GM19328 (cell line): Measurements from ENCODE around the gene ANKRD16.
"Not testable (repeated sequence)": the region's sequence is repeated elsewhere in the genome, so short reads cannot be mapped to it uniquely, and the experiment has no call there.

Experiments
- ATAC-seq: cut with Tn5 transposase; IDR thresholded peaks from one replicate; pipeline ENCODE4 v1.9.1; 2021; ENCODE audit warnings: mild to moderate bottlenecking, moderate library complexity; ENCODE audit not compliant: unreplicated experiment

ANKRD16 gene

DNA sequence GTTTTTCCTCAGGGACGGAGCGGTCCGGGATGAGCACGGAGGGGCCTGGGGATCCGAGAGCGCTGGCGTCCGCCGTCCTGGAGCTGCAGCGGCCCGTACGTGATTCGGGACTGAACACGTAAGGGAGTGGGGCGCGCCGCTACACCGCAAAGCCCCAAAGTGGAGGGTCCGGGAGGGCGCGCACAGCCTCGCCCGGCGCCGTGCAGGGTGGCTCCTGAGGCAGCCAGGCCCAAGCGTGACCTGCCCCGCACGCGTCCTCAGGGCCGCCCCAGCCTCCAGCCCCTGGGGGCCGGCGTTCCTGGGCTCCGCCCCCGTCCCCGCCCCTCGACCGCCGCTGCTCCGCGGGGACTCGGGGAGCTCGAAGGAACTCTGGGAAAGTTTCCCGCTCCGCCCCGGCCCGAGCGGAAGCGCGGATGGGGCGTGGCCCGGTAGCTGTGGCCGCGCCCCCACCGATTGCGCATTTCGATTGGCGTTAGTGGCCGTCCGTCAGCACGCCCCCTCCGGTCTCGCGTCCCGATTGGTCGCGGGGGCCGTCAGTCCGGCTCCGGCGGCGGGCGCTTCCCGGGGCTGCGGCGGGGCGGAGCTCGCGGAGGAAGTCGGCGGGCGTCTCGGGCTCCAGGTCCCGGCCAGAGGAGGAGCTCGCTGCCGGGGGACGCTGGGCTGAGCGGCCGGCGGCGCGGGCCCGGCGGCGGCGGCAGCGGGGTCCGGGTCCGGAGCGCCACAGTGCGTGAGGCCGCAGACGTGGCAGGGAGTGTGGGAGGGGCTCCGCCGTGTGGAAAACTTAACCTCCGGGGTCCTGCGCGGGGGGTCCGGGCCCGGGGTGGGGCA lies at the start of gene ANKRD16, which contains the start of gene FBH1:
TSS of gene ANKRD16 (minus strand) at position 270 of the 828 bp plus-strand sequence. CDS start 539 bp downstream, outside the sequence.
TSS of gene FBH1 (plus strand) at position 620 of the 828 bp plus-strand sequence. CDS start at position 723, 103 bp downstream.
- ATAC-seq, result peak; percentile 87

GRCh38 chr10:5938291-5938690 lies 48.6 kb upstream of the ANKRD16 start:
- no peak for ATAC-seq

GRCh38 chr10:5937016-5937415 lies 47.3 kb upstream of the ANKRD16 start:
- no peak for ATAC-seq

GRCh38 chr10:5935628-5936027 lies 45.9 kb upstream of the ANKRD16 start:
- ATAC-seq, result no peak

- ATAC-seq, result no peak
These were observed 44.3 kb upstream of the ANKRD16 start for GRCh38 chr10:5933909-5934546.

GRCh38 chr10:5932345-5932744 lies 42.7 kb upstream of the ANKRD16 start:
- no peak for ATAC-seq

DNA sequence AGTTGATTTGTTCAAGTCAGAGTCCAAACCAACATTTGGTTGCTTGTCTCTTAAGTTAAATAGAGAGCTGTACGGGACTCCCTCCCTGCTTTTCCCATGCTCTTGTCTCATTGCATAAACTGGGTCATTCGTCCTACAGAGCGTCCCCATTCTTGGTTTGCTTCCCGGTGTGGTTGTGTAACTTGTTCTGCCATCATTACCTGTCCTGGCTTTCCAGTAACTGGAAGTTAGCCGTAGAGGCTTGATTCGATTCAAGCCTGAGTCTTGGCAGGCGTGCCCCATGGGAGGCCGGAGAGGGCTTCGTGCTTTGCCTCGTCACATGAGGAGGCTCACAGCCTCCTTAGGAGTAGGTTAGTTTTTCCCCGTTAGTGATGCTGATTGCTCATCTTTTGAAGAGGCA lies 40.6 kb upstream of the ANKRD16 start:
- ATAC-seq, result no peak

GRCh38 chr10:5929442-5929841 lies 39.7 kb upstream of the ANKRD16 start:
- ATAC-seq, result no peak

DNA sequence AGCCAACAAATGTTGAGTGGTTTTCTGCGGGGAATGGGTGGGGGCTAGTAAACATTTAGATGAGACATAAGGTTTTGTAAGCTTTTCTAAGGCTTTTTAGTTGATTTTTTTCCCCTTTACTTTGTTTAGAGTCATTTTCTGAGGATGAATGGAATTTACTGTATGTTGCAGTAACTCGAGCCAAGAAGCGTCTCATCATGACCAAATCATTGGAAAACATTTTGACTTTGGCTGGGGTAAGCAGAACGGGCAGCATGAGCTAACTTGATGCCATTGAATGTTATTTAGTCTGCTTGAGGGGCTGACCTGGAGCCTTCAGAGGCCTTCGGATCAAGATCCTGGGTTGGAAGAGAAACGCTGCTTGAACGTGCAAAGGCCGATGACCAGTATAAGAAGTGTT lies 37.6 kb upstream of the ANKRD16 start:
- ATAC-seq, result no peak

- ATAC-seq, result no peak
These were observed 35.2 kb upstream of the ANKRD16 start for GRCh38 chr10:5924889-5925288.

- no peak for ATAC-seq
These were observed 32.1 kb upstream of the ANKRD16 start for GRCh38 chr10:5921746-5922145.

GRCh38 chr10:5919568-5919967 lies 29.9 kb upstream of the ANKRD16 start:
- no peak for ATAC-seq

GRCh38 chr10:5918763-5919162 lies 29.1 kb upstream of the ANKRD16 start:
- no peak for ATAC-seq

DNA sequence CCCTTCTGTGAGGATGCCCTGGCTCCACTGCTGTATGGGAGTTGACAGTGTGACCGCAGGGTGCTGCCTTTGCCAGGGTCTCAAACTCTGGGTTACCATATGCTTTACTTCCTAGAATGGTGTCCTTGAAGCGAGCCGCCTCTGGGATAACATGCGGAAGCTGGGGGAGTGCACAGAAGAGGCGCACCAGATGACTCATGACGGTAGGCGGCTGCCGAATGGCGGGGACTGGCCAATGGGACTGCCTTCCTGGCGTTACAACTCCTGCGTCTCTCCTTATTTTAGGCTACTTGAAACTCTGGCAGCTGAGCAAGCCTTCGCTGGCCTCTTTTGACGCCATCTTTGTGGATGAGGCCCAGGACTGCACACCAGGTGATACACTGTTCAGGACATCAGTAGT lies 27.6 kb upstream of the ANKRD16 start:
- ATAC-seq, result no peak

- ATAC-seq, result no peak
These were observed 25.8 kb upstream of the ANKRD16 start for GRCh38 chr10:5915451-5915850.

- ATAC-seq, result no peak
These were observed 24.0 kb upstream of the ANKRD16 start for GRCh38 chr10:5913736-5914135.

GRCh38 chr10:5911670-5912069 lies 22.0 kb upstream of the ANKRD16 start:
- ATAC-seq, result no peak

- no peak for ATAC-seq
These were observed 20.8 kb upstream of the ANKRD16 start for GRCh38 chr10:5910323-5911100.

- ATAC-seq, result not testable (repeated sequence)
These were observed 19.0 kb upstream of the ANKRD16 start for GRCh38 chr10:5908676-5909075.

DNA sequence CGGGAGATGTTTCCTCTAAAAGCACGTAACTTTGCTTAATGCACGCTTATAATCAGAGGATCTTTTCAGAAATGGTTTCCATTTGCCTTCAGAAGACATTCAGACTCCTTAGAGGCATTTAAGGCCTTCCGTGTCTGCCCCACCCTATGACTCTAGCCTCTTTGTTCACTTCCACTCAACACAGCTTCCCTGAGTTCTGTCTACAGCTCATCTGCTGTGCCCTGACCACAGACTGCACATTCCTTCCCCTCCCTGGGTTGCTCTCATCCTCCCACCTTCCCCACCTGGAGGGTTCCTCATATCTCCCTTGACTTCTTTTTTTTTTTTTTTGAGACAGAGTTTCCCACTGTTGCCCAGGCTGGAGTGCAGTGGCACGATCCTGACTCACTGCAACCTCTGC lies 17.0 kb upstream of the ANKRD16 start:
- ATAC-seq, result no peak

GRCh38 chr10:5905854-5906507 lies 16.3 kb upstream of the ANKRD16 start:
- ATAC-seq, result no peak
